Measurements from ENCODE around the gene TTLL8.
A peak's percentile ranks its signal among the peaks of the same experiment; 100 is the strongest.

TTLL8 gene

DNA sequence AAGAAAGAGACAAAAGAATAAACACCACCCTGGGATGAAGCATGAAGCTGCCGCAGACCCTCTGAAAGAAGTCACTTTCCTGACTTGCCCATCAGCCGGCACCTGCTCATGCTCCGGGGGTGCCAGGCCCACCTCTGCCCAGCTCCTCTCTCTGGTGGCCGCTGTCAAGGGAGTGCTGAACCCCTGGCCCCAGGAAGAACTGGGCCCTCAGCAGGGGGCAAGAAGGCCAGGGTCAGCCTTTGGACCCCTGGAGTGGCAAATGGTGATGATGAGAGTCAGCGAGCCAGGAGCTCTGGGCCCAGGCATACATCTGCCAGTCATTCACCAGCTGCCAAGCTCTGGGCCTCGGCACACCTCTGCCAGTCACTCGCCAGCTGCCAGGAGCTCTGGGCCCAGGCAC lies 17.4 kb downstream of the TTLL8 start:
- DNase-seq (ENCODE audit: low spot score) = no peak

DNA sequence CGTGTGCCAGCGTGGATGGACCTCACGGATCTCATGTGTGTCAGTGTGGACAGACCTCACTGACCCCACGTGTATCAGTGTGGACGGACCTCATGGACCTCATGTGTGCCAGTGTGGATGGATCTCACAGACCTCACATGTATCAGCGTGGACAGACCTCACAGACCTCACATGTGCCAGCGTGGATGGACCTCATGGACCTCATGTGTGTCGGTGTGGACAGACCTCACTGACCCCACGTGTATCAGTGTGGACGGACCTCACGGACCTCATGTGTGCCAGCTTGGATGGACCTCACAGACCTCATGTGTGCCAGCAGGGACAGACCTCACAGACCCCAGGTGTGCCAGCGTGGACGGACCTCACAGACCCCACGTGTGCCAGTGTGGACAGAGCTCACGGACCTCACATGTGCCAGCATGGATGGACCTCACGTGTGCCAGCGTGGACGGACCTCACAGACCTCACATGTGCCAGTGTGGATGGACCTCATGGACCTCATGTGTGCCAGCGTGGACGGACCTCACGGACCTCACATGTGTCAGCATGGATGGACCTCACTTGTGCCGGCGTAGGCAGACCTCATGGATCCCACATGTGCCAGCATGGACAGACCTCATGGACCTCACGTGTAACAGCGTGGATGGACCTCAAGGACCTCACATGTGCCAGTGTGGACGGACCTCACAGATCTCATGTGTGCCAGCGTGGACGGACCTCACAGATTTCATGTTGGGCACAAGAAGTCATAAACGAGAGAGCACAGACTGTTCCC lies 18.2 kb downstream of the TTLL8 start:
- no peak for DNase-seq (ENCODE audit: low spot score)

- DNase-seq (ENCODE audit: low spot score) = no peak
Measured at GRCh38 chr22:50035976-50036724, 21.9 kb downstream of the TTLL8 start.

DNA sequence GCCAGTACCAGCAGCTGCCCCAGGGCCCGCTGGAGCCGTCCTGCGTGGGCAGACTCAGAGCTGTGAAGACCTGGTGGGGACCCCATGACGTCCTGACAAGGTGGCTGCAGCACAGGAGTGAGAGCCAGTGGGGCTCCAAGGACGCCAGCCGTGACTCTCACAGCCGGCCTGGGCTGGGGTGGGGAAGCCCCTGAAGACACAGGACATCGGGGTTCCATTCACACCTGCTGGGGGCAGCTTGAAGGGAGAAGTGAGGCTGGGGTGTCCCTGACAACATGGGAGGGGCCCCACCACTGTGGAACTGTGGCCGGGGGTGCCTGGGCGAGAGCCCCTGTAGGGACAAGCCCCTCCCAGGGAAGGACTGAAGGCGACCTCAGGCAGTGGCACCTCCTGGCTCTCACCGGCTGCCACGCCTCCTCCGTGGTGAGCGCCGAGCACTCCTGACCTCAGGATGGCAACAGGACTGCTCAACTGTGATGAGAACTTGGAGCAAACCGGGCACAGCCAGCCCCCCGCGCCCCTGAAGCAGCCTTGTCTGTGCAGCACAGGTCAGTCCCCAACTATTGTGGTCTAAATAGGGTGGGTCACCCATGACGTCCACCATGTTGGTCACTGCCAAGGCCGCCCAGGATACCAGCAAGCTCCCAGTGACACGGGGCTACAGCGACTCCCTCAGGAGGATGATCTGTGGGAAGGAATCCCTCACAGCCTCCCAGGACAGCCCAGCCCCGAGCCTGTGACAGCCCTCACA lies 22.8 kb downstream of the TTLL8 start:
- no peak for DNase-seq (ENCODE audit: low spot score)

DNA sequence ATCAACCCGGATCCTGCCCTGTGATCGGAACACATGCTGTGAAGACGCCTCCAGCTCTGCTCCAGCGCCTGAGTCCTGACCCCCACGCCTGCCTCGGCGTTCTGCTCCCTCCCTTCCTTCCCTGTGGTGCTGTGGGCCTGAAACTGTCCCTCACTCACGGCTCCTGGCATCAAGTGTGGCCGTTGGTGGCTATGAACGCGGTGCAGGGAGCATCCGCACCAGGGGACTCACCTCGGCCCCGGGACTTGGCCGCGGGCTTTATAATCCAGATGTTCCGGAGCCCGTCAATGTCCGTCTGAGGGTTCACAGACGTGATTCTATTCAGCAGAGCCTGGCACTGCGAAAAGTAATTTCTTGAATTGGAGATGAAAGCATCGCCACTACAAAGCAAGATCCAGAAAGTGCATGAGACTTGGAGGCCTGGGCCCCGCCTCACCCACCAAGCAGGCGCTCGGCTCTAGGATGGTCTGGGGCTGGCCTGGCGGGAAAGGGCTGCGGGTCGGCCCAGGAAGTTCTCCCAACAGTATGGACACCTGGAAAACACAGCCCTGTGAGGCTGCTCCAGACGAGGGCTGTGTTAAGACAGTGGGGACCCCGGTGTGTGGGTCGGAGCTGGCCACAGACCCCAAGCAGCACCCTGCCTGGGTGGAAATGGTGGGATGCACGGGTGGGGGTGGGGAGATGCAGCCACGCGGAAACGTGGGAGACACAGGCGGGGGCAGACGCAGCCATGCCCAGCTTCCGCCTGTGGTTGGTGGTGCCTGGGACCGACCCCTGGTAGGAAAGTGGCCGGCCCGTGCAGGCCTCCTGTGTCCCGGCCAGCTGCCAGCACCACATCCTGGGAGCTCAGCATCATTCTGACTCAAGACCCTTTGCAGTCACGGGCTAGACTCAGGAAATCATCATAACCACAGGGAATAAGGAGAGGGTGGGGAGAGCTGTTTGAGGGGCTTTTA lies 23.7 kb downstream of the TTLL8 start:
- DNase-seq (ENCODE audit: low spot score) = no peak

GRCh38 chr22:50032941-50033601 lies 25.0 kb downstream of the TTLL8 start:
- no peak for DNase-seq (ENCODE audit: low spot score)

DNA sequence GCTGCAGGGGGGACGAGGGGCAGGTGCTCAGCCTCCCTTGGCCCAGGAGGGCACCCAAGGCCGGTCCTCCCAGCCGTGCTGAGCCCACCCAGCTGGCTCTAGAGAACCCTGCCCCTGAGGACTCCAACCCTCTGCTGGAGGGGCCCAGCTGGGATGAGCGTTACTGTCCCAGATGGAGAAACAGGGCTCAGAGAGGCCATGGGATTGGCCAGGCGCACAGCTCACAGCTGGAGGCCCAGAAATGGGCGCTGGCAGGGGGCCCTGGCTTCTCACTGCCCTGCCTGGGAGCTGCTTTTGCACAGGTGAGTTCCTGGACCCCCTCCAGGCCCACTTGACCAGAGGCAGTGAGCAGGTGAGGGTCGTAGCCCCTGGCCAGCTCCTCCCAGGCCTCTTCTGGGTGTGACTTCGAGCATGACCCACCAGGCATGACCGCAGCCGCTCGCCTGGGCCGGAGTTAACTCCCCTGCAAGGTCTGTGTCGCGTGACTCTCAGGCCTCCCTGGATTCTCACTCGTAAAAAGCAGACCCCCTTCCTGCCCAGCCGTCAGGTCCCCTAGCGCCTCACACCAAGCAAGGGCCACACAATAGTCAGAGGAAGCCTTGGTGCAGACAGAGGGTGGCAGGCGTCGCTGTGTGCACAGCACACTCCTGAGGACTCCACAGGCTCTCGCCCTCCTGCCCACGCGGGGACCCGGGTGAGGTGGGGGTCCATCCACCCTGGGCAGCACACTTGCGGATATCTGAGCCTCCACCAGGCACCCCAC lies 25.8 kb downstream of the TTLL8 start:
- no peak for DNase-seq (ENCODE audit: low spot score)

GRCh38 chr22:50031189-50032091 lies 26.7 kb downstream of the TTLL8 start:
- no peak for DNase-seq (ENCODE audit: low spot score)

- peak; percentile 78 for DNase-seq (ENCODE audit: low spot score)
Measured at GRCh38 chr22:50030297-50031188, 27.6 kb downstream of the TTLL8 start.

DNA sequence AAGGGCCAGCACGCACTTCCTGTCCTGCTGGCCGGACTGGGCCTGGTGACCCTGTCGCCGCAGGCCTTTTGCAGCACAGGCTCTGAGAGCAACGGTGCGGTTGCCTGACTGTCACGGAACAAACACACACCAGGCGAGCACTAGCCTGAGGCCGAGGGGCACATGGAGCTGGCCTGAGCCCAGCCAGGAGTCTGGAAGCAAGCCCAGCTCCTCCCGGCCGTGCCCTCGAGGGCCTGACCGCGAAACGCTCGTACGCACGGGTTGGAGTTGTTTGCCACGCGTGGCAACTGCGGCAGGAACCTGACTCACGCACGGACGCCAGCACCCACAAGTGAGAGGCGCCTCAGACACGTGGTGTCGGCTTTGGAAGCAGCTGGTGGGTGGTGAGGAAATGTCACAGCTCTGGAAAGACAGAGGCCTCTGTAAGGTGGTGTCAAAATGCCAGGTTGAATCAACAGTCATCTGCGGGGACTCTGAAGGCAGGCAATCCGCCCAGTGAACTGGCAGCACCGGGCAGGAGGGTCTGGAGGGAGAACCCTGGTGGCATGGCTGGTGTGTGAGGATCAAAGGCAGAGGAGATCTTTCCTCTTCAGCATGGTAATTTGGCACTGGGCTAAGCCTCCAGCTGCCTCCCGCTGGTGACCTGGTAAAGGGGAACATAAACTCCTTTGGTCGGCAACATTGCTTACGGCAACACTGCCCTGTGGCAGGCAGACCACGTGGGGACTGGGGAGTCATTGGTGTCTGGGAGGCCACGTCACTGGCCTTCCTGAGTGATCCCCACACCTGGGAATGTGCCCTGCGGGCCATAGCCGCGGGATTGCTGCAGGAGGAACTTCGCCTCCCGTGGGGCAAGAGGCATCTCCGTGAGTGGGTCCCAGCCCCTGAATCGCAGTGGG lies 30.2 kb downstream of the TTLL8 start:
- DNase-seq (ENCODE audit: low spot score) = peak; percentile 64

DNA sequence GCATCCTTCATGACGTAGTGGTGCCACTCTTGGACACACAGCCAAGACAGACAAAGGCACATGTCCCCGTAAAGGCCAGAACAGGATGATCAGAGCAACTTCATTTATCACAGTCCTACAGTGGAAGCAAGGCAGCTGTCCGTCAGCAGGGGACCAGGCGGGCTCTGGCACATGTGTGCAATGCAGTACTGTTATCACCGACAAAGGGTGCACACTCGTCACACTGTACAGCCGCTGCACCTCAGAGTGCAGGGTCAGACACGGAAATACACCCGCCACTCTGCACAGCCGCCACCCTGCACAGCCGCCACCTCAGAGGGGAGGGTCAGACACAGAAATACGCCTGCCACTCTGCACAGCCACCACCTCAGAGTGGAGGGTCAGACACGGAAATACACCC lies 32.1 kb downstream of the TTLL8 start:
- DNase-seq (ENCODE audit: low spot score) = no peak

GRCh38 chr22:50022171-50022819 lies 35.8 kb downstream of the TTLL8 start:
- DNase-seq (ENCODE audit: low spot score) = no peak

DNA sequence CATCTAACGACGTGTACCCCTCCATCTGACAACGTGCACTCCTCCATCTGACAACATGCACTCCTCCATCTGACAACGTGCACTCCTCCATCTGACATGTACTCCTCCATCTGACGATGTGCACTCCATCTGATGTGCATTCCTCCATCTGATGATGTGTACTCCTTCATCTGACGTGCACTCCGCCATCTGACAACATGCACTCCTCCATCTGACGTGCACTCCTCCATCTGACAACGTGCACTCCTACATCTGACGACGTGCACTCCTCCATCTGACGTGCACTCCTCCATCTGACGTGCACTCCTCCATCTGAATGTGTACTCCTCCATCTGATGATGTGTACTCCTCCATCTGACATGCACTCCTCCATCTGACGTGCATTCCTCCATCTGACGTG lies 37.5 kb downstream of the TTLL8 start:
- DNase-seq (ENCODE audit: low spot score) = no peak

- no peak for DNase-seq (ENCODE audit: low spot score)
Measured at GRCh38 chr22:50019316-50019715, 38.8 kb downstream of the TTLL8 start.

GRCh38 chr22:50018608-50019285 lies 39.4 kb downstream of the TTLL8 start:
- no peak for DNase-seq (ENCODE audit: low spot score)

- DNase-seq (ENCODE audit: low spot score) = no peak
Measured at GRCh38 chr22:50017701-50018224, 40.3 kb downstream of the TTLL8 start.

All from kidney tubule cell (primary cell).